GM21717 (cell line): ENCODE data around the gene PFDN1.

ENCODE experiments used
- ATAC-seq: cut with Tn5 transposase; IDR thresholded peaks from one replicate; pipeline ENCODE4 v1.9.1; 2021; ENCODE audit warnings: mild to moderate bottlenecking, moderate library complexity; ENCODE audit not compliant: unreplicated experiment

The PFDN1 gene

DNA sequence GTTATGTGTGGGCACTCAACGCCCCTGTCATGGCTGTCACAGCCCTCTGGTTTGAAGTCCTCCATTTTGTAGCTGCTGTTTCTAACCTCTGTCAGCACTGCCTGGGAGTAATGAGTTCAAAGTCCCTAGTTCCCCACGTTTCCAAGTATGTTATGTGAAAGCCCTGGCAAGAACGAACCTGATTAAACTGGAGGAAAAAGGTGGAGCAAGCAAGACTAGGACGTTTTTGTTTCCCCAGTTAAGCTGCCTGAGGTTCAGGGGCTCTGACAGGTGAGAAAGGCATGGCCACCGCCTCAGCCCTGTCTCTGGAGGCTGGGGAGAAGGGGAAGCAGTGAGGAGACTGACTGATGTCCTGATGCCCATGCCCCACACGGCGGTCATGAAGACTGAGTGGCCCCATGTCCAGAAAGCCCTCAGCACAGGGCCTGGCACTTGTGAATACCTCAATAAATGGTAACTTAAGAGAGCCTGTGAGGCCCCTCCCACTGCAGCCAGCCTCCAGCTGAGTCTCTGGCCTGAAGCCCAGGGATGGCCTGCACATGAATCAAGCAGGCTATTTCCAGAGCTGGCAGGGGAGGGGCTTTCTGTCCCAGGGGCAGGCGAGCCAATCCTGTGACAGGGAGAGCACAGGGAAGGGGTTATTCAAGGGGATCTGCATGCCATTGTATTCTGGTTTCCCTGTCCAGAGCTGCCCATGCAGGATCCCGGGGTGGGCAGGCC lies 61.8 kb downstream of the PFDN1 start:
- ATAC-seq: no peak

DNA sequence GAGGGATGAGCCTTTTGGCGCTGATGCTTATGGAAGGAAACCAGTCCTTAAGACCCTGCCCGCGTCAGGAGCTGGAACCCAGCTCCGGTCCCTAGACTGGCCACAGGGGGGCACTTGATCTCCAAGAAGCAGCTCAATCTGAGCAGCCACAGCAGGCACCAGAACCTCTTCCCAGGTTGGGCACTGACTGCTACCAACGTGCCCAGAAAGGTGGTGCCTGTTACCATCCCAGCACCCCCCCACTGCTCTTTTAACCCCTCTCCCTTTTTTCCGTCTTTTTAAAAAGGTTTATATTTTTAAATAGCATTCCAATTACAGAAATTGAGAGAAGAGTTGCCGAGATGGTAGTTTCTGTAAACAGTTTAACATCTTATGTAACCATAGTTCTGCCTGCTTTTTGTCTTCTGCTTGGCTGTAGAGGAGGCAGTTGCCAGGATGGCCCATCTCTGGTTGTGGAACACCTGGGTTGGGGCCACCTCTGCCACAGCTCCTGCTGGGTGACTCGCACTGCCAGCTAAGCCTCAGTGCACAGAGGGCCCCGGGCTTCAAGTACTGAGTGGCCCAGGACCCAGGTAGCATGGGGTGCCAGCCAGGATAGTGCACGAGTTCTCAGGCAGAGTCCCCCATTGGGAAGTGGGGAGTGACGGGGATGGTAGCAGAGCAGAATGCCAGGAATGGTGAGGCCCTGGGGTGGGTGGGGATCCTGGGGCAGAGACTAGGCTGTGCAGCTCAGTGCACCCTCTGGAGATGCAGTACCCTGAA lies 62.8 kb downstream of the PFDN1 start:
- ATAC-seq: no peak

DNA sequence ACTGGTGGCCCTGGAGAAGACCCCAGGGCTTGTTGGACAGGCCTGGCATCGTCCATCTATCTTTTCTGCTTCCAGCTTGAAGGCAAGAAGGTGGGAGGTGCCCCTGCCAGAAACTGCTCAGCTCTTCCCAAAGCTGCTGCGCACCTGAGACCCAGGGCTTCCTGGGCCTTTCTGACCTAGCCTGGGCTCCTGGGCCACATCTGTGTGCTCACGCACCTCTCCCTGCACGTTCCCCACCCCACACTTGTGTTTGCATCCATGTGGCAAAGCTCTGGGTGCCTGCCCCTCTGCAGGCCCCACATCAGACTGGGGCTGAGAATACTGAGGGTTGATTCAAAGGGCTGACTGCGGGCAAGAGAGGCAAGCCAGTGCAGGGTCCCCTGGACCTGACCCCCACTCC lies 63.4 kb downstream of the PFDN1 start:
- ATAC-seq: no peak

DNA sequence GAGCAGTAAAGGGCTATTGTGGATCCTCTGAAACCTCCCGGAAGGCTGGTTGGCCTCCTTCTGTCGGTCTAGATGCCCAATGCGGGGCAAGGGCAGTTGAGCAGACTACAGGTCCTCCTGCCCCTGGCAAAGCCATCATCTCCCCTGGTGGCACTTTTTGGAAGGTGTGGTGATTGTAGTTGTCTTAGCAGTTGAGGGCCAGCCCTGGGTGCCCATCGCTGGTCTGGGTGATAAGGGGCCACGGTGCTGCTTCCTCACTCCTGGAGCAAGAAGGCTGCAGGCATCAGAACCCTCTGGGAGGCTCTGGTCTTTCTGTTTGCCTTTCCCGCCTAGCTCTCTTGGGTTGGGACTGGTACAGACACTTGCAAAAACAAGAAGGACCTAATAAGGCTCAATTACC lies 64.1 kb downstream of the PFDN1 start:
- ATAC-seq: no peak

DNA sequence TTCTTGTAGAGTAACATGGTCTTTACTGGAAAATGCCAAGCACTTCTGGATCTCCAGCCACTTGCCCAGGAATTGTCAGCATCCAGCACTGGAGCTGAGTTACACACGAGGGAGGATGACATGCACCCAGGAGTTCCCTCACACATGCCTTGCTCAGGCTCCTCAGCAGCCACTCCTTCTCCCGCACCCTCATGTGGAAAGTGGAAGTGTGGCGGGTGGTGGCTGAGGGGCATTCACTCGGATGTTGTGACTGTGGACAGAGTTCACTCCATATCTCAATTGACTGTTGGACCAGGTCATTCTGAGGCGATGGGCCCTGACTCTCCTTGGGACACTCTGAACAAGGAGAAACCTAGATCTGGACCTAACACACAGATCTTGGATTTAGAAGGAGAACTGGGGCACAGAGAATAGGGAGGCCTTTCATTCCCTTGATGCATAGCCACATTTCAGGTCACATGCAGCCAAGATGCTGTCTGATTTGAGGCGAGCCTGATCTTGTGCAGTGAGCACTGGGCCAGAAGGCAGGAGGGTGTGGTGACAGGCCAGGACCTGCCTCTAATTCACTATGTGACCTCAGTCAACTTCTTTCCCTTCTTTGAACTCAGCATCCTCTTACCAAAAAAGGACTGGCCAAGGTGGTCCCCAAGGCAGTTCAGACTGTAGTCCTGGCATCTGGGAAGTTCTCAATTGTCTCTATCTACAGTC lies 65.9 kb downstream of the PFDN1 start:
- no peak for ATAC-seq

DNA sequence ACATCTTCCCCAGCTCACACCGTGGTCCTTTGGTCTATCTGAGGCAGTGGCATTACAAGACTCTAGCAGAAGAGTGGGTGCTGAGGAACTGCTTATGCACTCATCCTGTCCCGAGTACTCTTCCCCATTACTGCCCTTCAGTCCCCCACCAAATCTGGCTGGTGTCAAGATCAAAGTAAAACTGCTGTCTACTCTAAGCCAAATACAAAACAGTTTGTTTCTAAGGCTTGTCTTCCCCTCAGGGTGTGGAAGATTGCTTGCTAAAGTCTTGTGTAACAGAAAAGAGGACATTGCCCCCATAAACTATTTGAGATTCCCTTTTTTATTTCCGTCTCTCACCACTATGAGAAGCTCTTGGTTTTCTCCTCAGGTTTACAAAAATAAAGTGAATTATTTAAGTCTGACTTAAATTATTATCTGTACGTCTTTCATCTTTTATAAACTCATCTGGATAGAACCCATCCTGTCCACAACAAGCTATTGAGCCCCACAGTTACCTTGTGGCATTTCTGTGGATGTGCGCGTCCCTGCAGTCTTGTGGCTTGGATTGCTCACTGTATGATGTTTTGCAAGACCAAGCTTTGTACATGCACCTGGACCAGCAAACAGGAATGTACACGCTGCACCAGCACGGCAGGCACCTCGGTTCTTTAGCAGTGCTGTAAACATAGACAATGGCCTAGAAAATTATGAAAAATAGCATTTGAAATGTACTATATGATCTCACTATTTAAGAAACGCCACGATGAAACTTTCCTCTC lies 66.9 kb downstream of the PFDN1 start:
- no peak for ATAC-seq

DNA sequence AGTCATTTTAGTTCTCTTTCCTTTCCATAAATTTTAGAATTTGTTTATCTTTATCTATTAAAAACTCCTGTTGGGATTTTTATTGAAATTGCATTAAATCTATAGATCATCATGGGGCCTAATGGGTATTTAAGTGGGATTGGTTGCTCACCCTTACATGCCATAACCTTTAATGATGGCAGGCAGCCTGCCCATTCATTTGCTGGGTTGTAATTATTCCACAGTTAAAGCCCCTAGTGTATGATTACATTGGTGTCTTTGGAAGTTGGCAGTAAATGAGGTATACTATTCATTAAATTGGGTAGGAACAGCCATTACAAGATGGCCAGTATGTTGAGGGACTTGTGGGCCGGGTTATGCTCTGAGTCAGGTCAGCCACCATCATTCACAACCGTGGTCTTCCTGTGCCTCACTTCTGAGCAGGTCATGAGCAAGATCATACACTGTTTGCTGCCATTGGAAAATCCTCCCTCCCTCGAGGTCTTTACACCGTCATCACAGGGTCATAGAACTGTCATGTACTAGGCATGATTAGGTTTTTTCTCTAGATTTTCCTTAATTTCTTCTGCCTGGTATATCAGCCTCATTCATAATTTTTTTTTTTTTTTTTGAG lies 68.4 kb downstream of the PFDN1 start:
- no peak for ATAC-seq

DNA sequence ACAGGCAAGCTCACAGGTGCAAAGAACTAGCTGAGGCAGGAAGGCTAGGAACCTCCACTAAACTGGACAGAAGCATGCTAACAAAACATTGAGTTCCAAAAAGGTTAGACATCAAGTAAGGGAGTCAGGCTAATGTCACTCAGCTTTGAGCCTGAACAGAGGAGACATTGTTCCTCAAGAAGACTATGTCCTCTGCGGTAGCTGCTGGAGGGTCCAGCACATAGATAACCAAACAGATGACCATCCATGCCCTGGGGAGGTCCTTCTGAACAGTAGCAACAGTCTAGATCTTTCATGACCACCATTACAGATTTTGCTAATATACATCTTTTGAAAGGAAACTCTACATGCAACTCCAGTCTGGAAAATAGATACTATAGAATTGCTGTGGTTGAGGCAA lies 70.2 kb downstream of the PFDN1 start:
- no peak for ATAC-seq

DNA sequence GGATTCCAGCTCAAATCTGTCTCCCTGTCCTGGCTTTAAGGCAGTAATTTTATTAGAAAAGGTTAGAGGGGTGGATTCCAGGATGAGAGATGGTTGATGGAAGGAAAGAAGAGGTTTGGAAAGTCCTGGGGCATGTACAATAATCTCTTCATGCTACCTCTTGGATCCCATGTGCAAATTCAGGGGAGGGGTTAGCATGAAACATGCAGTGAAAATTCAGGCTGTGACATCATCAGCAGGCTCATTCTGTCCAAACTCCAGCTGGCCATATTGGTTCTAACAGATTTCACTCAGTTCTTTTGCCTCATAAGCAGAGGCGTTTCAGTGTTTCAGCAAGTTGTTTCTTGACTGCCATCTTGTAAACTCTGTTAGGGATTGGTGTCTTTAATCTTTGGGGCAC lies 72.5 kb downstream of the PFDN1 start:
- no peak for ATAC-seq

DNA sequence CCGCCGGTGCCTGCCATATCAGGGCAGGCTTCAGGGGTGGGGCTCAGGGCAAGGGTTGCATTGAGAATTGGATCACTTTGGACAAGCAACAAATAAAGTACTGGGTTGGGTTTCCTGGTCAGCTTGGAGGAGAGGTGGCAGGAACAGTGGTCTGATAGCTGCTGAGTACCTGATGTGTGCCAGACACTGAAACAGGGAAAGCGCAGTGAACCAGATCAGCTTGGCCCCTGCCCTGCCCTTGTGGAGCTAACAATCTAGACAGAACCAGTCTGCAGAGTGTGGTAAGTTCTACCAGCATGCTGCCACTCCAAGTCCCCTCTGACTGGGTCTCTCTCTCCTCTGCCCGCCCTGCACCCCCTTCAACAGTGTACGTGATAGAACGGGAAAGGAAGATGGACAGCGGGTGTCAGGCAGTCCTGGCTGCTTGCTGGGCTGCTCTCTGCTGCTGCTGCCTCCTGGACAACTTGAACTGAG lies 74.5 kb downstream of the PFDN1 start:
- ATAC-seq: no peak

DNA sequence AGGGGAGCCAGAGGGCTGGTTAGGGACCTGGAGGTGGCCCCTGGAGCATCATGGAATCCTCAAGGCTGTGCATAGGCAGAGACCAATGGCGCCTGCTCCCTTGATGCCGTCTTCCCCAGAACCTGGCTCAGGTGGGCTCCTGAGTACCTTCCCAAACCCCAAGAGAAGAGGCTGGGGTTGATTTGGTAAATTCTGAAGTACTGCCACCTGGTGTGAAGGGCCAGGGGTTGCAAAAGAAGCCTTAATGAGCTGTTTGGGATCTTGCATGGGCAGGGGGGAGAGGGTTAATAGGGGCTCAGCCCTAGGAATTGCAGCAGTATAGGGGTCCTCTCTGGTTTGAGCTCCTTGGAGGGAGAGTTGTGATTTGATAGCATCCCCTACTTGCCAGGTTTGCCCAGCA lies 75.9 kb downstream of the PFDN1 start:
- ATAC-seq: no peak

DNA sequence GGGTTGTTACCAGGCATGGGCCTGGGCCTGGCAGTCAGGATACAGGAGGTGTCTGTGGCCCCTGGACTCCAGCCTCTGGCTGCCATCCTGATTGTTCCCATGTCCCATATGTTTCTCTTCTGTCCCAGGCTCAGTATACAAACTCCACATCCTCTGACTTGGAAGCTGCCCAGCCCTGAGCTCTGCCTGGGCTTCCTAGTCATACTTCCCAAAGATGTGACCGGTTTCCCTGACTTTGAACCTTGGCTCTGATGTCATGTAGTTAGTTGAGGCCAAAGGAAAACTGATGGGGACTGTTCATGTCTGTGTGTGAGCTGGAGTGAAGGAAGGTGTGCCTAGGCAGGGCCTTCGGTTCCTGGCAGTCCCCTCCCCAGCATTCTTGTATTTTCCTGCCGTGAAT lies 77.5 kb downstream of the PFDN1 start:
- no peak for ATAC-seq

DNA sequence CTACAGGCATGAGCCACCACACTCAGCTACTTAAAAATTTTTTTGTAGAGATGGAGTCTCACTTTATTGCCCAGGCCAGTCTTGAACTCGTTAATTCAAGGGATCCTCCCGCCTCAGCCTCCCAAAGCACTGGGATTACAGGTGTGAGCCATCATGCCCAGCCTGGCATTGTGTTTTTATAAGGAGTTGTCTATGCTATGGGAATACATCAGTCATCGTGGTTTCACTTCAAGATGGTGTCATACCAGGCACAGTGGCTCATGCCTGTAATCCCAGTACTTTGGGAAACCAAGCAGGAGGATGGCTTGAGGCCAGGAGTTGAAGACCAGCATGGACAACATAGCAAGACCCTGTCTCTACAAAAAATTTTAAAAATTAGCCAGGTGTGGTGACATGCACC lies 78.2 kb downstream of the PFDN1 start:
- ATAC-seq: no peak

DNA sequence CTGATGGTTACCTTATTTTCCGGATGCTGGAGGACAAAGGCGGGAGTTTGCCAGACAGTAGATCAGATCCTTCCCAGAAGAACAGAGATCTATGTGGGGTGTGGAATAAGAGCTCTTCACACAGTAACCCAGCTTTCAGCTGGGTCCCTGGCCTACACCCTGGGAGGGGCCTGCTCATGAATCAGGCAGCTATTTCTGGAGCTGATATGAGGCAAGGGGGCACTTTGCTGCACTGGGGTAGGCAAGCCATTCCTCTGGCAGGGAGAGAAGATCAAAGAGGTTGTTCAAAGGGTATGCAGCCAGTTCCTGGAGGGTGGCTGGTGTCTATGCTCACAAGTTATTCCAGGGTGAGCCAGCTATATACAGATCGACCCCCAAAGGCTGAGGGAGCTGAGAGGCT lies 79.3 kb downstream of the PFDN1 start:
- no peak for ATAC-seq

DNA sequence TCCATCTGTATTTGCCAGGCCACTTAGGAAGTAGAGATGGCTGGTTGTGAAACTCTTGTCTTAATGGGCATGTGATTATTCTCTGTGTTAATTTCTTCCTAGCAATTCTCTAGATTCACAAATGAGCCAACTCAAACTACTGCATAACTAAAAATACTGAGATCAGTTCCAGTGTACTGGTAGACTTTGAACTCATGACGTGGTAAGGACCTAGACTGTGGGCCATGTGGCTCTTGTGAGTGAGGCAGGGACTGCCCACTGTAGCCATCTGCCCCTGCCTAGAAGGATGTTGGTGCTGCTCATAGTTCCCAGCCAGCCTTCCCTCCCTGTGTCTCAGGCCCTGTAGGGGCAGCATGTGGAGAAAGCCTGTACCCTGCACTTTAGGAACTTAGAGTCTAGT lies 80.5 kb downstream of the PFDN1 start:
- ATAC-seq: no peak

DNA sequence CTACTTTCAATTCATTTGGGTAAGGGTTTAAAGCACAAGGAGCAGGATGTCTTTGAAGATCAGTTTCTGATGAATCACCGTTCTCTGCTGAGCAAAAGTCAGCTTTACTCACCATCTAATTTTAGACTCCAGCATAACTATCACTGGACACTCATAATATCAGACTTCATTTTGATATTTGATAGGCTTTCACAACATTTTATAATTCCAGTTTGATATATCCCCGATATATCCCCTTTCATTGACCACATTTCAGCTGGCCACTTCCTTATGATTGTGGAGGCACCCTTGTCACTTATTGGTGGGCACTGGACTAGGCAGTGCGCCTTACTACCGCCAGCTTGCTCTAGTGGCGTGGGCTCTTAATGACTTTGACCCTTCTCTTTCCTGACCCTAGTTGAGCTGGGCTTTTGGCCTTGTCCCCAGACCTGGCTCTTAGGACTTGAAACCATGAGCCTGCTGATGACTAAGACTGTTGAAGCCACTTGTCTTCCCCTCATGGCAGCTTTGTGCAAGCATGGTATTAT lies 81.1 kb downstream of the PFDN1 start:
- ATAC-seq: no peak

DNA sequence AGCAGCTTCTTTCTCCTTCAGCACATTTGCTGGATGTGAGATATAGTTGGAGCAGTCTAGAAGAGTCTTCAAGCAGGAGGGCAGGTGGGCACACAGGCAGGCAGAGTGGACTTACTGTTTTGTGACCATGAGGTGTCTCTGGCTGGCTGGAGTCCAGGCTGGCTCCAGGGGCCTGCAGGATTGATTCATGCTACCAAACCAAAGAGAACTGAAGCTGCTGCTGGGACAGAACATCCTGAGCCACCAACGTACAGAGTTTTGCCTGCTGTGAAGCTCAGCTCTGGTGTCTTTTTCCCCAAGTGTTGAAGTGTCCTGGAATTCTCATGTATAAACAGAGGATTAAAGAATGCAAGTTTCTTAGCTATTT lies 82.2 kb downstream of the PFDN1 start:
- no peak for ATAC-seq

DNA sequence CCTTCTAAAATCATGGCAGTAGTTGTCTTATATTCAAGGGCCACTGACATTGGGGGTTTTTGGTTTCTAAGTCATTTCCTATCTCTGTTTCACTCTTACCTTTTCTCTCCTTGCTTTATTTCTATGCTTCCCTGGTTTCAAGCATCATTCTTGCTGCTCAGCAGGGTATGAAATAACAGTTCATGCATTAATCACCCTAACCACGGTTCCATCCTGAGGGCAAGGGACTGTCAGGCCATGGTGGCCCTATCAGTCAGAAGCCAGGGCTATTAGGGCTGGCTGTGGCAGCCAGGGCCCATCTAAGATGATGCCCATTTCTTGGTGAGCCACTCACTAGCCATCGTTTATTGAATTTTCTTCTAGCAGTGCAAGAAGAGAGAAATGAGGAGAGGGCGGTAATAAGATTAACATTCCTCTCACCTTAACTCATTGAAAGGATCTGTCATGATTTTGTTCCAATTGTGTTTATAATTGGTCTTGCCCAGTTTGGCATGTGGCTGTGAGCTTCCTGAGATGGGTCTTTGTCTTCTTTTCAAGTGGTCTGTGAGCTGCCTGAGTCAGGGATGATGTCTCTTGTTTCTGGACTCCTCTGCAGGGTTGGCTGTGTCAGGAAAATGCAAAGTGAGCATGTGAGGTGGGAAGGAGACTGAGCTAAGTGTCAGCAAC lies 82.7 kb downstream of the PFDN1 start:
- peak; percentile 64 for ATAC-seq

DNA sequence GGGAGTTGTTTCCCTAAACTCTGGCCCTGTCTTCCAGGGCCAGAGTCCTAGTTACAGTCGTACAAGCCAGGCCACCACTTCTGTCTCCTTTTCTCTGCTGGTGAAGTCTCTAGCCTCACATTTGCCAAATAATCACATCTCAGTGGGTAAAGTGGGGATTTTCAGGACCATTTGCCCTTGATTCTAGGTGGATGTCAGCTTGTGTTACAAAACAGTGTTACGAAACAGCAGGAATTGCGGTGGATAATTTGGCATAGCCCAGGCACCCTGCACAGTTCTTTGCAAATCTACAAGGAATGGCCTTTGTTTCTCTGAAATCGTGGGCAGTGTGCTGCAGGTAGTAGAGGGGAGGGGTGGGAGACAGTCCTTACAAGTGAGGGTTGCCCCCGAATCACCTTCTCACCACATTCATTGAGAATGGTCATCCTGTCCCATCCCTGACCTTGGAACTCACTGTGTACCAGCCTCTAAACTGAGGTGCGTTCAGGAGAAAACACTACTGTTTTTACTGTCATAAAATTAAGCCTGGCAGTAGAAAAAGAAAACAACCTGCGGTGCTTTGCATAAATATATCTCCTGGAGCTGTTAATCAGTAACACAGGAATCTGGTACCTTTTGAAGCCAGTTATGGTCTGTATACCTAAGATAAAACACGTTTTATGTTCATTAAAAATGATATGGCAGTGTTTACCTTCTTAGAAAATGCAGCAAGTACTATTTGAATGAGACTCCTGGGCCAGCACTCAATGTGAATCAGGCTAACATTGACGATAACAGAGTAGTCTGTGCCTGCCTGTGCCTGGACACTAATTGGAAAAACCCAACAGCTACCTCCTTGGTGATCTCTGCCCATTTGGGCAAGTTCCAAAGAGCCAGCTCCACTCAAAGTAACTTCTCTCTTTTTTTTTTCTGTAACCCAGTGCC lies 83.6 kb downstream of the PFDN1 start:
- ATAC-seq: no peak
